GM21529 (cell line): ENCODE measurements around the gene PTPRN2.
"Not testable (repeated sequence)": the region's sequence is repeated elsewhere in the genome, so short reads cannot be mapped to it uniquely, and the experiment has no call there.

Experiments
- ATAC-seq: cut with Tn5 transposase; IDR thresholded peaks from one replicate; pipeline ENCODE4 v1.9.1; 2021; ENCODE audit not compliant: unreplicated experiment

PTPRN2 gene

DNA sequence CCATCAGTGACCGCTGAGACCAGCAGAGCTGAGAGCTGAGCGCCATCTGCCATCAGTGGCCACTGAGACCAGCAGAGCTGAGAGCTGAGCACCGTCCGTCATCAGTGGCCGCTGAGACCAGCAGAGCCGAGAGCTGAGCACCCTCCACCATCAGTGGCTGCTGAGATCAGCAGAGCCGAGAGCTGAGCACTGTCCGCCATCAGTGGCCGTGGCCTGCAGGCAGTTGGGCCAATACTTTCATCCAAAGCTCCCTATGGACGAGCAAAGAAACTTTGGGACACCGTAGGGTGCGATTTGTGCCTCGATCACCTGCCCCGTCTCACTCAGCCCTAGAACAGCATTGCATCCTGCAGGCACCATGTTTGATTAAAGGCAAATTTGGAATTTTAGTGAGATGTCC, 985.0 kb downstream of the PTPRN2 start:
- no peak for ATAC-seq

DNA sequence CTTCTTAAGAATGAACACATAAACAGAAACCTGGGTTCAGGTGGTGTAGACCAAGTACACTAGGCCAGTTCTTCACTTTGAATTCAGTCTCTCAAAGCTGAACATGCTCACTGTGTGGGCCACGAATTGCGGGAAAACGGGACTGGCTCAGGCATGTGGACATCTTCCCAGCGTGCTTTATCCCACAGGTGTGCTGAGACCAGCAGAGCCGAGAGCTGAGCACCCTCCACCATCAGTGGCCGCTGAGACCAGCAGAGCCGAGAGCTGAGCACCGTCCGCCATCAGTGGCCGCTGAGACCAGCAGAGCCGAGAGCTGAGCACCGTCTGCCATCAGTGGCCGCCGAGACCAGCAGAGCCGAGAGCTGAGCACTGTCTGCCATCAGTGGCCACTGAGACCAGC, 985.5 kb downstream of the PTPRN2 start:
- no peak for ATAC-seq

DNA sequence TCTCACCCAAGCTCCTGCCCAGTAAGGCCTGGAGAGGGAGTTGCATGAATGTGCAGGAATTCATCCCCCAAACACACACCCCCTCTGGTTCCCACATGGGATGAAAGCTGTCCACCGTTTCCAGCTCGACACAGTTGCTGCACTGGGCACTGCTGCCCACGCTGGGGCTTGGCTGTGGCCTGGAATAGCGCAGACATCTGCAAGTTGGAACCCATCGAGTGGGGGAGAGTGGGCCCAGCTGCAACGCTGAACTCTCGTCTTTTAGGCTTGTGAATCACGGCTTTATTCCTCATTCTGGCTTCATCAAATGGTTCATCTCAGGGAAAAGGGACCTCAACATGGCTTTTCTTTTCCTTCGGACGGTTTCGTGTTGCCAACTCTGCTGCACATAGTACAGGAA, 986.1 kb downstream of the PTPRN2 start:
- ATAC-seq, result no peak

DNA sequence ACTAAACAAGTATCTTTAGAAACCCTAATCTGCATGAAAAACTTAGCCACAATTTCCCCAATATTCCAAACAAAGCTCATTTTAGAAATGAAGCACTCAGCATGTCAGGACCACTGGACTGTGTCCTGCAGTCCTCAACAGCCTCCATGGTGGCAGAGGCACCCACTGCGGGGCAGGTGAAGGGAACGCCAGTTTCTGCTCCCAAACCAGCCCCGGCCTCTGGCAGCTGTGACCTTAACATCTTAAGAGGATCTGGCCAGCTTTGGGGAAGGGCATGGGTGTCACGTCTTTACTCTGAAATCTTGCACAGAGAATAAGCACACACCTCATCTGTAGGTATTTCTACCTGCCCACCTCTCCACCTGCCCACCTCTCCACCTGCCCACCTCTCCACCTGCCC, 988.1 kb downstream of the PTPRN2 start:
- no peak for ATAC-seq

DNA sequence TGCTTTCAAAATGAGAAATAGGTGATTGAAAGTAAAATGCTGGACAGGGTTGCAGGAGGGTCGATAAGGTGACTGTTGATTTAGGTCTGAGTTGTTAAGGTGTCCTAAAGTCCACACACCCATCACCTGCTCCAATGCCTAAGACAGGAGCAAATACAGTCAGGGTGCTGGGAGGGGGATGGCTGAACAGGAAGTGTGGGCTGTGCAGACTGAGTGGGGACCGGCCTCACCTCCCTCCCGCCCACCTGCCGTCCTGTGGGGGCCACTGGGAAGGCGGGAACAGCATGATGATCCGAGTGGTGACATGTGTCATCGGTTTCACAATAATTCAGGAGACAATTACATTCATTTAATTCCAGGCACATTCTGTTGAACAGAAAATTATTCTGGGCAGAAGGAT, 990.1 kb downstream of the PTPRN2 start:
- ATAC-seq, result no peak

DNA sequence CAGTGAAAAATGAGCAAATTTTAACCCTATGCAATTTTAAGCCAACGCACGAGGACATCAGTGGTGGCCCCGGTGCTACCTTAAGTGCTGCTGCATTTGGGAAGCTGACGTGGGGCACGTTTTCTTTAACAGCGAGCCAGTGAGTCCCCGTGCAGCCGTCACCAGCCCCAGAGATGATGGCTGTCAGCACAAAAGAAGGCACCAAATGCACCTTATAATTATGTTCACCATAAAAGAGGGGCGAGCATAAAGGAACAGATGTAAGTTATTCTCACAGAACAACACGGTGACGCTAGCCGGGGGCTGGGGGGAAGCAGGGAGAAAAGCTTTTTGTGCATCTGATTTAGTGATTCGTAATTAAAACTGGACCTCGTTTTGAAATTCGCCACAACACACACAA, 990.7 kb downstream of the PTPRN2 start:
- no peak for ATAC-seq

DNA sequence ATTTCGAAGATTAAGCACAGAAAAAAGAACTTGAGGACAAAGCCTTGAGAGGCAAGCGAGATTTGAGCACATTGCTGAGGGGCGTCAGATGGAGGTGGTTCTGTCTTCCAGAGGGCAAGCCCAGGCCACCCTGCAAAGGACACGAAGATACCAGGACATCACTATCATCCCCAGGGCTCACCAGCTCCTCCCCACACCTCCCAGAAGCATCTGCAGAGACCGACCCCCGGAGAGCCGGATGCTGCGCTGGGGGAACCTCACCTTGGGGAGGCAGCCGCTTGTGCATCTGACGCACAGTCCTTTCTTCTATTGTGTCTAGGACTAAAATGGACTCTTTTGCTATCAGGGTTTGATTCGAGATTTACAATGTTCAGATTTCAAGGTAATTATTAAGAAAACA, 991.2 kb downstream of the PTPRN2 start:
- no peak for ATAC-seq

DNA sequence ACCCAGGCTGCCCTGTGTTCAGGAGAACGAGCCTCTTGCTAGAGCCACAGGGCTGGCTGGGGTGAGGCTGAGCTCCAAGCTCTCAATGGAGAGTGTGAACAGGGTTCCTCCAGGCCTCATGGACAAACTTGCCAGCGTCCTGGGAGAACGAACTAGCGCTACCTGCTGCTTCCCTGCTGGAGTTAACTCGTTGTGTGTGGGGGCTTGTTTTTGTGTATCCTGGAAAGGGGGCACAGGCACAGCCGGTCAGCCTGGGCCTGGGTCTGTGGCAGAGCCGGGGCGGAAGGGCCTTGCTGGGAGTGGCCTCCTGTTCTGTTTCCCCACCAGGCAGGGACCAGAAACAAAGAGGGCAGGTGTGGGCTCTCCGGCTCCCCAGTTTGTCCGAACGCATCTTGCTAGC, 991.6 kb downstream of the PTPRN2 start:
- no peak for ATAC-seq

DNA sequence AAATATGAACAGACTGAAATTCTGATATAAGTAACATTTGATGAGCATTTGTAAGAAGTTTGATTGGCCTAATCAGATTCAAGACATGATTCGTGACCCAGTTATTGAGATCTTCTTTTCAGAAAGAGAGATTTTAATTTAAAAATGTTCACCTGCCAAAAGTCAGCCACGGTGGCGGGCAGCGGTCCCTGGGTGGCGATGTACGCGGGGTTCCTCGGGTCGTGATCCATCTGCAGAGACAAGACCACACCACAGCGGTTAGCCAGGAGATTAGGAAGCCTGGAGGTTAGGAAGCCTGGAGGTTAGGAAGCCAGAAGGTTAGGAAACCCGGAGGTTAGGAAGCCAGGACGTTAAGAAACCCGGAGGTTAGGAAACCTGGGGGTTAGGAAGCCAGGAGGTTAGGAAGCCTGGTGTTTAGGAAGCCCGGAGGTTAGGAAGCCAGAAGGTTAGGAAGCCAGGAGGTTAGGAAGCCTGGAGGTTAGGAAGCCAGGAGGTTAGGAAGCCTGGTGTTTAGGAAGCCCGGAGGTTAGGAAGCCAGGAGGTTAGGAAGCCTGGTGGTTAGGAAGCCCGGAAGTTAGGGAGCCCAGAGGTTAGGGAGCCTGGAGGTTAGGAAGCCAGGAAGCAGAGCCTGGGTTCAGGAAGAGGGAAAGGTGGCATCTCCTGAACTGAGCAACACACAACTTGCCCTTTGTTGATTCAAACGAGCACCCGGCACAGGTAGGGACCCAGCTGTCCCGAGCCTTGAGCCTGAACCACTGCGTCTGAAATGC, 992.4 kb downstream of the PTPRN2 start:
- no peak for ATAC-seq

DNA sequence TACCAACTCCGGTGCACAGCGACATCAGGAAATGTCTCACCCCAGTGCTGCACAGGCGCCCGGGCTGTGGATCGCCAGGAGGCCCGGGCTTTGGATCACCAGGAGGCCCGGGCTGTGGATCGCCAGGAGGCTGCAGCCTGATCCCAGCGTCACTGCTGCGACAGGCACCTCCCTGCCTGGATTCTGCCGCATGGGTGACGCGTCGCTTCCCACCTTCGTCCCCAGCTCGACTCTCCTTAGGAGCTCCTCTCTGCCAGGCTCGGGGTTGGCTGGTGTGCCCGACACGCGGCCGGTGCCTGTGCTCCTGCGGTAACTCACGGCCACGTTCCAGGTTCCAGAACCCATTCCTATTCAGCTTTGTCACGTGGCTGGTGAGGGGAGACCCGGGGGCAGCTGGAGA, 993.3 kb downstream of the PTPRN2 start:
- ATAC-seq, result no peak

DNA sequence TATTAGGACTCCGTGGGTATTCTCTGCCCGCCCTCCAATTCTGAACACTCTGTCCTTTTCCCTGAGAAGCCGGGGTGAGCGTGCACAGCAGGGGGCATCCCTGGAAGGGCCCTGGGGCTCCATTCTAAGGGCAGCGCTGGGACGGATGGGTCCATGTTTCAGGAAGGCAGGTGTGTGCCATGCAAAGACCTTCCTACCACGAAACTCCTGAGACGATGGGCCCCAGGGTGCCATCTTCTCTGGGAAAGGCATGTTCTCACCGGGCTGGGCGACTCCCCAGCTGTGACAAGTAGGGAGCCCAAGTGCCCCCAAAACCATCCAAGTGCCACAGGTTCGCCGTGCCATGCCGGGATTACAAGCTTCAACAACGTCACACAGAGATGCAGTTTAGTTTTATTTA, 994.1 kb downstream of the PTPRN2 start:
- no peak for ATAC-seq

DNA sequence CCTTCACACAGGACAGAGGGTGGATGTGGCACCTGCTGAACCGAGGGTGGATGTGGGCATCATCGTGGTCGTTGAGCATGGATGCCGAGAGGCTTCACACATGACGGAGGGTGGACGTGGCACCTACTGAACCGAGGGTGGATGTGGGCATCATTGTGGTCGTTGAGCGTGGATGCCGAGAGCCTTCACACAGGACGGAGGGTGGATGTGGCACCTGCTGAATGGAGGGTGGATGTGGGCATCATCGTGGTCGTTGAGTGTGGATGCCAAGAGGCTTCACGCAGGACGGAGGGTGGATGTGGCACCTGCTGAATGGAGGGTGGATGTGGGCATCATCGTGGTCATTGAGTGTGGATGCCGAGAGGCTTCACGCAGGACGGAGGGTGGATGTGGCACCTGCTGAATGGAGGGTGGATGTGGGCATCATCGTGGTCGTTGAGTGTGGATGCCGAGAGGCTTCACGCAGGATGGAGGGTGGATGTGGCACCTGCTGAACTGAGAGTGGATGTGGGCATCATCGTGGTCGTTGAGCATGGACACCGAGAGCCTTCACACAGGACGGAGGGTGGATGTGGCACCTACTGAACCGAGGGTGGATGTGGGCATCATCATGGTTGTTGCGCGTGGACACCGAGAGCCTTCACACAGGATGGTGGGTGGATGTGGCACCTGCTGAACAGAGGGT, 994.8 kb downstream of the PTPRN2 start:
- ATAC-seq, result not testable (repeated sequence)

DNA sequence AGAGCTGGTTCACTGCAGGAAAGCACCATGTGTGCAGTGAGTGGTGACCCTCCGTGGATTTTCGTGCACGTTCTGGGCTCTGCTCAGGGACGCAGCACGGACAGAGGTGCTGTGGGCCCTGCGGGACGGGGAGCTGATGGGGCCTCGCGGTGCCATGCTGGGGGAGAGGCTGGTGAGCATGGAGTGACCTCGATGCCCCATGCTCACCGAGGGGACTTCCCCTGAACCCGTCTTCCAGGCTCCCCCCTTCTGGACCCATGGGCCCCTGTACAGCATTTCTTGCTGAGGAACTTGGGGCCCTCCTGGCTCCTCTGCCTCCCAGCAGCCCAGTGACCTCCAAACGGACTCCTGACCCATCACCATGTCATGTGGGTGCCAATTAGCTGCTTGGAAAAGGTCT, 997.1 kb downstream of the PTPRN2 start:
- no peak for ATAC-seq

DNA sequence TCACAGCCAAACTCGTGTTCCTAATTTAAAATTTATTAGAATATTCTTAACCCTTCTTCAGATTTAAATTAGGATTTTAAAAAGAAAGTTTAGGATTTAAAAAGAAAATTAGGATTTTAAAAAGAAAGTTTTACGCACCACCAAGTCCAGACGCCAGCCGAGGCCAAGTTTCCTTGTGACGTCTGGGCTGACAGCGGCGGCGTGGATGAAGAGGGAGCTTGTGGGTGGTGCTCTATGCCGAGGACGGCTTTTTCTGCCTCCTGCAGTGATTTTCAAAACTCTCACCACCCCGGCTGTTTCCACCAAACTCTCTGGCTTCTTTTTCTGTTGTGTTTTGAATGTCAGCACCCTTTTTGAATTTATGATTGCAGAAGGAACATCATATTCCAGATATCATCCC, 997.9 kb downstream of the PTPRN2 start:
- no peak for ATAC-seq

DNA sequence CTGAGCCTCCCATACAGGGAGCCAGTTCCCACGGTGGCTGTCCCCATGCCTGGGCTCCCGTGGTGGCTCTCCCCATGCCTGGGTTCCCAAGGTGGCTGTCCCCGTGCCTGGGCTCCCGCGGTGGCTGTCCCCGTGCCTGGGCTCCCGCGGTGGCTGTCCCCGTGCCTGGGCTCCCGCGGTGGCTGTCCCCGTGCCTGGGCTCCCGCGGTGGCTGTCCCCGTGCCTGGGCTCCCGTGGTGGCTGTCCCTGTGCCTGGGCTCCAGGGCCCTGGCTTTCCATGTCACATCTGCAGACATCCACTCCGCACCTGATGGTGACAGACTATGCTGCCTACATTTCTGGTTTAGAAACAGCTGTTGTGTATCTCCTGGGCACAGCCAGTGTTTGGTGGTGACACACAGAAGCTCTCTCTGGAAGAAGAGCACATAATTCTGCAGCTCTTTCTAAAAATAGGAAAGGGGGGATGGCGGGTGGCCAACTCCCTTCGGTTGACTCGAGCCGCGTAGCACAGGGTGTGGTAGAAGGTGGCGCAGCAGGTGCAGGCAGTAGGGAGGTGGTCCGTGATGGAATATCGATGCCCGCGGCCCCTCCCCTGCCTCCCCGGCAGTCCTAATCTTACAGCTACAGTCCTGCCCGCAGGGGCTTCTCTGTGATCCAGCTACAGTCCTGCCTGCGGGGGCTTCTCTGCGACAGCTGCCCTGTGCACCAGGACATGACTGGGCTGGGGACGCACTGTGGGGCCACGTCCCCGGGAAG, 999.6 kb downstream of the PTPRN2 start:
- no peak for ATAC-seq

DNA sequence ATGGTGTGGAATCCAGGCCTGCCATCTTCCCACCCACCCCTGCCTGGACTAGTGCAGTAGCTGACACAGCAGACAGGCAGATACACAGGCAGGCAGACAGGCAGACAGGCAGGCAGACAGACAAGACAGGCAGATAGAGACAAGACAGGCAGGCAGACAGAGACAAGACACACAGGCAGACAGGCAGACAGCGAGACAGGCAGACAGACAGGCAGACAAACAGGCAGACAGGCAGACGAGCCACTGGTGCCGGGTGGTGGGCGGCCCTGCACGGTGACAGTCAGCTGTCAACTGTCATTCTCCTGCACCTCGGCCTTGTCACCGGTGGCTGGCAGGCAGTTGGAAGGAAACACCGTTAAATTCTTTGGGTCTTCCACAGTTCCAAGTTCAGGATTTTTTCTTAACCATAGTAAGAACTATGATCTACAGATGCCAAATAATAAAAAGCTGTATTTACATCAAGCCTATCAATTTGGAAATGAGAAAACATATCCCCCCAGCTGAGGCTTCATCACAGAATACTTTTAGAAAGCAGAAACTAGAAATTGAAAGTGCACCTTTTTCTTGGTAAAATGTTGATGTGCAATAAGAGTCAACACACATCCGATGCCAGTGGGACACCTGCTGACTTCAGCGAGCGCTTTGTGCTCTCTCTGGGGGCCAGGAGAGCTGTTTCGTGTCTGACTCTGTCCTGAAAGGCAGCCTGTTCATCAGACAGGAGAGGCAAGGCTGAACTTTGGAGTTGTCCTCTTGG, 1000.4 kb downstream of the PTPRN2 start:
- no peak for ATAC-seq

DNA sequence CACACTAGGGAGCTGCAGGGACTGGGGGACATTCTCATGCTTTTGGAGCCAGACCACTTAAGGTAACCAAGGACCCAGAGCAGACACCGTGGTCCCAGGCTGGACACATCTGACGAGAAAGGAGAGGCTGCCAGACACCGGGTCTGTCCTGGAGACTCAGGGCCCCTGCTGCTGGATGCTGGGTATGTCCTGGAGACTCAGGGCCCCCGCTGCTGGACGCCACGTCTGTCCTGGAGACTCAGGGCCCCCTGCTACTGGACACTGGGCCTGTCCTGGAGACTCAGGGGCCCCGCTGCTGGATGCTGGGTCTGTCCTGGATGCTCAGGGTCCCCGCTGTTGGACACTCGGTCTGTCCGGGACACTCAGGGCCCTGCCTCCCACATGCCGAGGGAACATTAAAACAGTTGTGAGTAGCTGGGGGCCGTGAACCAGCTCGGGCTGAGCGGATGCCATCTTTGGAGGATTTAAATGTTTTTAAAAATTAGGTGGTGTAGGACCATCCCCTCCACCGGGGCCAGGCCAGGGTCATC, 1001.1 kb downstream of the PTPRN2 start:
- ATAC-seq, result no peak

DNA sequence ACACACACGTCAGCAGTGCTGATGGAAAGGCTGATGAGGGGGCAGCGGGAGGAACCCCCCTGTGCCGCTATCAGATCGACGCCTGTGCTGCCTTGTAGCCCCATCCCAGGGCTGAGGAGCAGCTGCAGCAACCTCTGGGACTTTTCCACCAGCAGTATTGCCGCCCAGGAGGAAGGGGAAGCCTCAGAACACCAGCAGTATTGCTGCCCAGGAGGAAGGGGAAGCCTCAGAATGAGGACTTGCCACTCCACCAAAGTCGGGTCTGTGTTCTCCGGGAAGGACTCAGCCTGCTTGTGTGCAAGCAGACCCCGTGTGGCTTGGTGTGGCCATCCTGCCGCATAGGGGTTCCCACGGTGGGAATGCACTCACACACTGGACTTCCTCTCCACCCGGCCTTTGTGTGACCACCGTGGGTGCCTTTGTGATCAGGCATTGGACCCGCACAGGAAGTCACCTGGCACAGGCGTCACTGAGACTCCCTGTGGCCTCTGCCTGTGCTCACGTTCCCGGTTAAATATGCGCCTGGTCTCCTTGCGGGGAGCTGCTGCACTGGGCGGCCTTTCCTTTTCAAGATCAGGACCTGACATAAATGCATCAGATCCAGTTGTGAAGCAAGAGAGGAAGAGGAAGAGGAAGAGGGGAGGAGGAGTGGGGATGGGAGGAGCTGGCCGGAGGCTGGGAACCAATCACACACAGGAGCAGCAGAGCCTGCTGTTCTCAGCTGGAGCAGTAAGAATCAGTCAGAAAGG, 1002.3 kb downstream of the PTPRN2 start:
- no peak for ATAC-seq

DNA sequence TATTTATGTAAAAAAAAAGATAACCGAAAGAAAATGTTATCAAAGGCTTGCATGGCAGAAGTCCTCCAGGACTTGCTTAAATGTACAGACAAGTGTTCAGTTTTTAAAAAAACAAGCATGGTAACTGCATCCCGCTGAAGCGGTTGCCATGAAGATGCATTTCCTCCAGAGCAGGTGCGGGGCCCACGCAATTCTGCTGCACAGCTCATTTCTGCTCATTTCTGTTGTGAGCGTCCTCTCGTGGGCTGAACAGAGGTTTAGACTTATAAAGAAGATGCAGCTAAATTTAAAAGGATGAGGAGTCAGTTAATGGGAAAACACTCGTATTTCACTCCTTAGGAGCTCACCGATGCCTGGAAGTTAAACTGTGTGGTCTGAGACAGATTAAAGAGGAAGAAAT, 1003.2 kb downstream of the PTPRN2 start:
- ATAC-seq, result no peak

DNA sequence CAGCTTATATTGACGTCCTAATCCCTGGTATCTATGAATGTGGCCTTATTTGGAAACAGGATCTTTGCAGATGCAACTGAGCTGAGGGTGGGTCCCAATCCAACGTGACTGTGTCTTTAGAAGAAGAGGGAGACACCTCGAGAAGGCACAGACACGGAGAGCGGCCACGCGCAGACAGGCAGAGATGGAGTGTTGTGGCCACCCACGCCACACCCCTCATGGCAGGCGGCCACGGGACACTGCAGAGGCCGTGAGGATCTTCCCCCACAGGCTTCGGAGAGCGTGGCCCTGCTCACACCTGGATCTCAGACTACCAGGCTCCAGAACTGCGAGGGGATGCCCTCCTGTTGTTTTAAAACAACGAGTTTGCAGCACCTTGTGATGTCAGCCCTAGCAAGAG, 1005.9 kb downstream of the PTPRN2 start:
- no peak for ATAC-seq
